Esophagus mucosa (tissue), 1 donor: ENCODE results near the gene UACA. TPM values are rescaled to one million over a fixed set of nuclear protein-coding genes. Genes with fewer than 3 reads are reported as not detected.
A peak's percentile ranks its signal among the peaks of the same experiment; 100 is the strongest.

Source experiments
- ATAC-seq: fragments of 200-7000 bp; cut with Tn5 transposase; one replicate; pipeline ENCODE4 v1.9.1; 2020
- total RNA-seq: library from RNA; stranded (reverse); gene quantifications from one replicate; pipeline ENCODE4 v1.2.4, GENCODE V29; 2023
- donor health status: DM: yes; HTN: yes; CAD: no.

UACA gene
- total RNA-seq, 1 donor from 2014 or later = 33.4 TPM

GRCh38 chr15:70658641-70659040, 104.7 kb downstream of the UACA start:
- ATAC-seq = no peak

- ATAC-seq = no peak
Observed at GRCh38 chr15:70653426-70653825, 109.9 kb downstream of the UACA start.

- no peak for ATAC-seq
Observed at GRCh38 chr15:70652341-70652740, 111.0 kb downstream of the UACA start.

- no peak for ATAC-seq
Observed at GRCh38 chr15:70651303-70651845, 112.0 kb downstream of the UACA start.

GRCh38 chr15:70650567-70651302, 112.6 kb downstream of the UACA start:
- no peak for ATAC-seq

GRCh38 chr15:70647396-70647795, 116.0 kb downstream of the UACA start:
- ATAC-seq = no peak

GRCh38 chr15:70646169-70646568, 117.2 kb downstream of the UACA start:
- no peak for ATAC-seq

- peak; percentile 55 for ATAC-seq
Observed at GRCh38 chr15:70643783-70644125, 119.6 kb downstream of the UACA start.

- ATAC-seq = no peak
Observed at GRCh38 chr15:70643106-70643782, 120.1 kb downstream of the UACA start.

GRCh38 chr15:70636540-70637165, 126.7 kb downstream of the UACA start:
- no peak for ATAC-seq

- ATAC-seq = no peak
Observed at GRCh38 chr15:70635895-70636294, 127.5 kb downstream of the UACA start.

- no peak for ATAC-seq
Observed at GRCh38 chr15:70633991-70634390, 129.4 kb downstream of the UACA start.

- peak; percentile 22 for ATAC-seq
Observed at GRCh38 chr15:70633103-70633831, 130.1 kb downstream of the UACA start.

- peak; percentile 68 for ATAC-seq
Observed at GRCh38 chr15:70632491-70633102, 130.8 kb downstream of the UACA start.

- no peak for ATAC-seq
Observed at GRCh38 chr15:70632079-70632478, 131.3 kb downstream of the UACA start.

GRCh38 chr15:70629735-70630273, 133.6 kb downstream of the UACA start:
- ATAC-seq = no peak

- no peak for ATAC-seq
Observed at GRCh38 chr15:70628549-70628896, 134.8 kb downstream of the UACA start.

- ATAC-seq = no peak
Observed at GRCh38 chr15:70627734-70628548, 135.4 kb downstream of the UACA start.

GRCh38 chr15:70627322-70627721, 136.0 kb downstream of the UACA start:
- no peak for ATAC-seq

GRCh38 chr15:70625438-70625837, 137.9 kb downstream of the UACA start:
- ATAC-seq = no peak

- no peak for ATAC-seq
Observed at GRCh38 chr15:70625011-70625410, 138.3 kb downstream of the UACA start.
